Measurements from ENCODE around the gene CERS6. TPM values are rescaled to one million over a fixed set of nuclear protein-coding genes. Genes with fewer than 3 reads are reported as not detected.

Gene CERS6
- total RNA-seq, 1 experiment from 2014 or later = not detected

- Histone ChIP-seq H3K36me3 (ENCODE audit: insufficient read depth, low read length) (no peaks in the 10 kb centered on the region), H2AFZ (ENCODE audit: low read length) (no peak overlapping the region), H3K4me2 (ENCODE audit: low read depth, low read length, poor library complexity, severe bottlenecking) (no peak overlapping the region), H3K4me1 (ENCODE audit: low read length) (no peaks in the 10 kb centered on the region), H3K9me3 (ENCODE audit: low read length) (no peaks in the 10 kb centered on the region), H4K20me1 (ENCODE audit: insufficient read depth, low read depth, low read length) (no peaks in the 10 kb centered on the region), H3K27me3 (ENCODE audit: low read length) (no peaks in the 10 kb centered on the region), H3K9me2 (replicated peaks; ENCODE audit: insufficient read depth, low read length) (no peaks in the 10 kb centered on the region), H3K4me3 (ENCODE audit: low read length) (no peak overlapping the region), H3K79me2 (ENCODE audit: low read length) (no peaks in the 10 kb centered on the region), H3K27ac (ENCODE audit: low read length) (no peak overlapping the region), H3K9ac (ENCODE audit: low read length) (no peak overlapping the region)
- no peak for DNase-seq
Observed at GRCh38 chr2:168732100-168732499, 276.0 kb downstream of the CERS6 start.

- Histone ChIP-seq H3K9ac (ENCODE audit: low read length) (no peak overlapping the region), H3K36me3 (ENCODE audit: insufficient read depth, low read length) (no peaks in the 10 kb centered on the region), H3K4me1 (ENCODE audit: low read length) (no peaks in the 10 kb centered on the region), H3K4me3 (ENCODE audit: low read length) (no peak overlapping the region), H3K27me3 (ENCODE audit: low read length) (no peaks in the 10 kb centered on the region), H3K79me2 (ENCODE audit: low read length) (no peaks in the 10 kb centered on the region), H3K9me3 (ENCODE audit: low read length) (no peaks in the 10 kb centered on the region), H3K27ac (ENCODE audit: low read length) (no peak overlapping the region), H2AFZ (ENCODE audit: low read length) (no peak overlapping the region), H3K4me2 (ENCODE audit: low read depth, low read length, poor library complexity, severe bottlenecking) (no peak overlapping the region), H4K20me1 (ENCODE audit: insufficient read depth, low read depth, low read length) (no peaks in the 10 kb centered on the region), H3K9me2 (replicated peaks; ENCODE audit: insufficient read depth, low read length) (no peaks in the 10 kb centered on the region)
- DNase-seq = no peak
Observed at GRCh38 chr2:168732506-168732905, 276.4 kb downstream of the CERS6 start.

GRCh38 chr2:168734199-168734760, 278.2 kb downstream of the CERS6 start:
- Histone ChIP-seq H3K9ac (ENCODE audit: low read length) (no peak overlapping the region), H4K20me1 (ENCODE audit: insufficient read depth, low read depth, low read length) (no peaks in the 10 kb centered on the region), H3K36me3 (ENCODE audit: insufficient read depth, low read length) (no peaks in the 10 kb centered on the region), H2AFZ (ENCODE audit: low read length) (no peak overlapping the region), H3K4me2 (ENCODE audit: low read depth, low read length, poor library complexity, severe bottlenecking) (no peak overlapping the region), H3K27me3 (ENCODE audit: low read length) (no peaks in the 10 kb centered on the region), H3K27ac (ENCODE audit: low read length) (no peak overlapping the region), H3K4me3 (ENCODE audit: low read length) (no peak overlapping the region), H3K79me2 (ENCODE audit: low read length) (no peaks in the 10 kb centered on the region), H3K9me2 (replicated peaks; ENCODE audit: insufficient read depth, low read length) (no peaks in the 10 kb centered on the region), H3K4me1 (ENCODE audit: low read length) (no peaks in the 10 kb centered on the region), H3K9me3 (ENCODE audit: low read length) (no peaks in the 10 kb centered on the region)
- no peak for DNase-seq

- no peak overlapping the region for H3K9ac ChIP-seq (ENCODE audit: low read length)
- no peaks in the 10 kb centered on the region for H3K36me3 ChIP-seq (ENCODE audit: insufficient read depth, low read length)
- DNase-seq = no peak
- H4K20me1 ChIP-seq (ENCODE audit: insufficient read depth, low read depth, low read length) = no peaks in the 10 kb centered on the region
- no peak overlapping the region for H3K4me2 ChIP-seq (ENCODE audit: low read depth, low read length, poor library complexity, severe bottlenecking)
- H3K9me2 ChIP-seq (replicated peaks; ENCODE audit: insufficient read depth, low read length) = no peaks in the 10 kb centered on the region
- H2AFZ ChIP-seq (ENCODE audit: low read length) = no peak overlapping the region
- no peaks in the 10 kb centered on the region for H3K27me3 ChIP-seq (ENCODE audit: low read length)
- H3K9me3 ChIP-seq (ENCODE audit: low read length) = no peaks in the 10 kb centered on the region
- no peak overlapping the region for H3K27ac ChIP-seq (ENCODE audit: low read length)
- H3K79me2 ChIP-seq (ENCODE audit: low read length) = no peaks in the 10 kb centered on the region
- H3K4me1 ChIP-seq (ENCODE audit: low read length) = no peaks in the 10 kb centered on the region
- H3K4me3 ChIP-seq (ENCODE audit: low read length) = no peak overlapping the region
Observed at GRCh38 chr2:168736649-168737445, 280.8 kb downstream of the CERS6 start.

- H4K20me1 ChIP-seq (ENCODE audit: insufficient read depth, low read depth, low read length) = no peaks in the 10 kb centered on the region
- DNase-seq = no peak
- no peaks in the 10 kb centered on the region for H3K36me3 ChIP-seq (ENCODE audit: insufficient read depth, low read length)
- no peaks in the 10 kb centered on the region for H3K4me1 ChIP-seq (ENCODE audit: low read length)
- no peaks in the 10 kb centered on the region for H3K27me3 ChIP-seq (ENCODE audit: low read length)
- no peak overlapping the region for H3K4me3 ChIP-seq (ENCODE audit: low read length)
- H3K9ac ChIP-seq (ENCODE audit: low read length) = no peak overlapping the region
- H3K9me3 ChIP-seq (ENCODE audit: low read length) = no peaks in the 10 kb centered on the region
- H3K27ac ChIP-seq (ENCODE audit: low read length) = no peak overlapping the region
- H3K4me2 ChIP-seq (ENCODE audit: low read depth, low read length, poor library complexity, severe bottlenecking) = no peak overlapping the region
- H3K9me2 ChIP-seq (replicated peaks; ENCODE audit: insufficient read depth, low read length) = no peaks in the 10 kb centered on the region
- H3K79me2 ChIP-seq (ENCODE audit: low read length) = no peaks in the 10 kb centered on the region
- H2AFZ ChIP-seq (ENCODE audit: low read length) = no peak overlapping the region
Observed at GRCh38 chr2:168738062-168738461, 282.0 kb downstream of the CERS6 start.

- no peaks in the 10 kb centered on the region for H3K9me3 ChIP-seq (ENCODE audit: low read length)
- no peaks in the 10 kb centered on the region for H3K36me3 ChIP-seq (ENCODE audit: insufficient read depth, low read length)
- H3K27ac ChIP-seq (ENCODE audit: low read length) = no peak overlapping the region
- DNase-seq = no peak
- H4K20me1 ChIP-seq (ENCODE audit: insufficient read depth, low read depth, low read length) = no peaks in the 10 kb centered on the region
- no peaks in the 10 kb centered on the region for H3K27me3 ChIP-seq (ENCODE audit: low read length)
- no peak overlapping the region for H3K9ac ChIP-seq (ENCODE audit: low read length)
- no peaks in the 10 kb centered on the region for H3K9me2 ChIP-seq (replicated peaks; ENCODE audit: insufficient read depth, low read length)
- no peaks in the 10 kb centered on the region for H3K4me1 ChIP-seq (ENCODE audit: low read length)
- H3K79me2 ChIP-seq (ENCODE audit: low read length) = no peaks in the 10 kb centered on the region
- H3K4me3 ChIP-seq (ENCODE audit: low read length) = no peak overlapping the region
- no peak overlapping the region for H2AFZ ChIP-seq (ENCODE audit: low read length)
- no peak overlapping the region for H3K4me2 ChIP-seq (ENCODE audit: low read depth, low read length, poor library complexity, severe bottlenecking)
Observed at GRCh38 chr2:168740360-168740759, 284.3 kb downstream of the CERS6 start.

- H3K27ac ChIP-seq (ENCODE audit: low read length) = no peak overlapping the region
- no peaks in the 10 kb centered on the region for H3K9me3 ChIP-seq (ENCODE audit: low read length)
- no peaks in the 10 kb centered on the region for H3K4me1 ChIP-seq (ENCODE audit: low read length)
- H3K79me2 ChIP-seq (ENCODE audit: low read length) = no peaks in the 10 kb centered on the region
- no peaks in the 10 kb centered on the region for H3K36me3 ChIP-seq (ENCODE audit: insufficient read depth, low read length)
- H3K27me3 ChIP-seq (ENCODE audit: low read length) = no peaks in the 10 kb centered on the region
- H3K4me2 ChIP-seq (ENCODE audit: low read depth, low read length, poor library complexity, severe bottlenecking) = no peak overlapping the region
- DNase-seq = no peak
- H3K4me3 ChIP-seq (ENCODE audit: low read length) = no peak overlapping the region
- no peak overlapping the region for H3K9ac ChIP-seq (ENCODE audit: low read length)
- no peak overlapping the region for H2AFZ ChIP-seq (ENCODE audit: low read length)
- H3K9me2 ChIP-seq (replicated peaks; ENCODE audit: insufficient read depth, low read length) = no peaks in the 10 kb centered on the region
- no peaks in the 10 kb centered on the region for H4K20me1 ChIP-seq (ENCODE audit: insufficient read depth, low read depth, low read length)
Observed at GRCh38 chr2:168740788-168741187, 284.7 kb downstream of the CERS6 start.

- Histone ChIP-seq H3K9ac (ENCODE audit: low read length) (no peak overlapping the region), H3K27me3 (ENCODE audit: low read length) (no peaks in the 10 kb centered on the region), H3K9me2 (replicated peaks; ENCODE audit: insufficient read depth, low read length) (no peaks in the 10 kb centered on the region), H3K4me3 (ENCODE audit: low read length) (no peak overlapping the region), H3K79me2 (ENCODE audit: low read length) (no peaks in the 10 kb centered on the region), H3K27ac (ENCODE audit: low read length) (no peak overlapping the region), H3K4me1 (ENCODE audit: low read length) (no peaks in the 10 kb centered on the region), H2AFZ (ENCODE audit: low read length) (no peak overlapping the region), H4K20me1 (ENCODE audit: insufficient read depth, low read depth, low read length) (no peaks in the 10 kb centered on the region), H3K4me2 (ENCODE audit: low read depth, low read length, poor library complexity, severe bottlenecking) (no peak overlapping the region), H3K36me3 (ENCODE audit: insufficient read depth, low read length) (no peaks in the 10 kb centered on the region), H3K9me3 (ENCODE audit: low read length) (no peaks in the 10 kb centered on the region)
- no peak for DNase-seq
Observed at GRCh38 chr2:168742258-168742932, 286.3 kb downstream of the CERS6 start.

All from Karpas-422 (cell line).